HEK293 (cell line): ENCODE measurements around the gene PLAGL1.

Experiments used
- GLI4 ChIP-seq: fragments of 450-650 bp; formaldehyde crosslinking; IDR thresholded peaks from 2 replicates; pipeline ENCODE4 v1.5.1; 2016; ENCODE audit warnings: missing biosample characterization, missing genetic modification characterization
- REPIN1 ChIP-seq: fragments of 450-650 bp; formaldehyde crosslinking; IDR thresholded peaks from 2 replicates; pipeline ENCODE4 v1.5.1; 2017; ENCODE audit warnings: missing biosample characterization, missing genetic modification characterization, low read depth
- SP2 ChIP-seq: fragments of 450-650 bp; formaldehyde crosslinking; IDR thresholded peaks from 2 replicates; pipeline ENCODE4 v1.5.1; 2016; ENCODE audit warnings: missing biosample characterization, missing genetic modification characterization
- ZFHX2 ChIP-seq: fragments of 450-650 bp; formaldehyde crosslinking; conservative IDR thresholded peaks from 2 replicates; pipeline ENCODE4 v1.5.1; 2016; ENCODE audit warnings: missing biosample characterization, missing genetic modification characterization
- ZNF112 ChIP-seq: fragments of 450-650 bp; formaldehyde crosslinking; IDR thresholded peaks from 2 replicates; pipeline ENCODE4 v1.5.0; 2017; ENCODE audit warnings: missing biosample characterization, missing genetic modification characterization
- ZNF140 ChIP-seq: fragments of 450-650 bp; formaldehyde crosslinking; IDR thresholded peaks from 2 replicates; pipeline ENCODE4 v1.5.1; 2016; ENCODE audit warnings: missing biosample characterization, missing genetic modification characterization
- ZNF302 ChIP-seq: fragments of 450-650 bp; formaldehyde crosslinking; IDR thresholded peaks from 2 replicates; pipeline ENCODE4 v1.5.1; 2016; ENCODE audit warnings: missing biosample characterization, missing genetic modification characterization, low read depth
- ZNF311 ChIP-seq: fragments of 450-650 bp; formaldehyde crosslinking; IDR thresholded peaks from 2 replicates; pipeline ENCODE4 v1.5.1; 2017; ENCODE audit warnings: missing biosample characterization, missing genetic modification characterization, borderline replicate concordance
- ZNF530 ChIP-seq: fragments of 450-650 bp; formaldehyde crosslinking; IDR thresholded peaks from 2 replicates; pipeline ENCODE4 v1.5.1; 2016; ENCODE audit warnings: low read depth, missing biosample characterization, missing genetic modification characterization
- ZNF626 ChIP-seq: fragments of 450-650 bp; sonication (Bioruptor Pico); formaldehyde crosslinking; IDR thresholded peaks from 2 replicates; pipeline ENCODE4 v1.5.1; 2018; ENCODE audit warnings: missing biosample characterization, missing genetic modification characterization, inconsistent platforms
- ZNF830 ChIP-seq: fragments of 450-650 bp; IDR thresholded peaks from 2 replicates; pipeline ENCODE4 v1.5.0; 2018; ENCODE audit warnings: missing biosample characterization, missing genetic modification characterization, low read depth, mild to moderate bottlenecking, moderate library complexity
- ZNF843 ChIP-seq: fragments of 450-650 bp; formaldehyde crosslinking; IDR thresholded peaks from 2 replicates; pipeline ENCODE4 v1.5.1; 2016; ENCODE audit warnings: missing biosample characterization, missing genetic modification characterization
- ZSCAN18 ChIP-seq: fragments of 450-650 bp; formaldehyde crosslinking; IDR thresholded peaks from 2 replicates; pipeline ENCODE4 v1.5.1; 2016; ENCODE audit warnings: missing biosample characterization, missing genetic modification characterization
- TF ChIP-seq, protein P1 (sequence below): fragments of 450-650 bp; formaldehyde crosslinking; IDR thresholded peaks from 2 replicates; pipeline ENCODE4 v1.5.1; 2016; ENCODE audit warnings: missing biosample characterization, missing genetic modification characterization

DNA sequence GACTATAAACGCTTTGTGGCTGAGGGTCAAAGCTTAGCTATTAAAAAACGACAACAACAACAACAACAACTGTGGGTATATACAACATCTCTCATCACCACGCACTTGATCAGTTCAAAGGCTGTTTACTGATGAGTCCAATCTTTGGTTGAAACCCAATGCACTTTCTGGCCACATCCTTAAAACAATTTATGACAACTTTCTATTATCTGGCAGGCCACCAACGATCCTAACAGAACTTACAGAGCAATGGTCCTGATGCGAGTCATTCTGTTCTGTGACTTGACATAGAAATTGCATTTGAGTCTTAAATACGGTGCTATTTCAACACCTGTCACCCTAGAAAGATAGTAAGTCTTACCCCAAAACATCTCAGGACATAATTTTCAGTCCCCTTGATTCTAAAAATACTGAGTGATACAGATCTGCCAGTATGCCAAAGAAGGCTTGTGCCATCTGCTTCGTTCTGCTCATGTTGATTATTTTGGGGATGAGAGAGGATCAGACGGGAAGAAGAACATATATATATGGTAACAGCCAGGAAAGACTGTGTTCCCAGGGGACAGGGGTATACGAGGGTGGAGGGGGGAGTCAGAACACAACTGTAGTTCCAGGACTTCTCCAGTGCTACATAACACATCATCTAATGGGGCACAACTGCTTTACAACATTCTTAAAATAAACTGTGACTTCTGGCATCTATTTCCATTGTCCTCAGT is 55.8 kb downstream of the PLAGL1 start:
- no peak for TF ChIP-seq ZNF140 (tag by site-specific recombination)
- TF ChIP-seq, protein P1, sequence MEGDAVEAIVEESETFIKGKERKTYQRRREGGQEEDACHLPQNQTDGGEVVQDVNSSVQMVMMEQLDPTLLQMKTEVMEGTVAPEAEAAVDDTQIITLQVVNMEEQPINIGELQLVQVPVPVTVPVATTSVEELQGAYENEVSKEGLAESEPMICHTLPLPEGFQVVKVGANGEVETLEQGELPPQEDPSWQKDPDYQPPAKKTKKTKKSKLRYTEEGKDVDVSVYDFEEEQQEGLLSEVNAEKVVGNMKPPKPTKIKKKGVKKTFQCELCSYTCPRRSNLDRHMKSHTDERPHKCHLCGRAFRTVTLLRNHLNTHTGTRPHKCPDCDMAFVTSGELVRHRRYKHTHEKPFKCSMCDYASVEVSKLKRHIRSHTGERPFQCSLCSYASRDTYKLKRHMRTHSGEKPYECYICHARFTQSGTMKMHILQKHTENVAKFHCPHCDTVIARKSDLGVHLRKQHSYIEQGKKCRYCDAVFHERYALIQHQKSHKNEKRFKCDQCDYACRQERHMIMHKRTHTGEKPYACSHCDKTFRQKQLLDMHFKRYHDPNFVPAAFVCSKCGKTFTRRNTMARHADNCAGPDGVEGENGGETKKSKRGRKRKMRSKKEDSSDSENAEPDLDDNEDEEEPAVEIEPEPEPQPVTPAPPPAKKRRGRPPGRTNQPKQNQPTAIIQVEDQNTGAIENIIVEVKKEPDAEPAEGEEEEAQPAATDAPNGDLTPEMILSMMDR (tag by site-specific recombination) = no peak
- TF ChIP-seq ZNF311 (tag by site-specific recombination) = no peak
- TF ChIP-seq ZNF530 (tag by site-specific recombination) = no peak
- TF ChIP-seq ZNF843 (tag by site-specific recombination) = no peak
- no peak for TF ChIP-seq ZNF830 (tag by site-specific recombination)
- no peak for TF ChIP-seq ZNF302
- no peak for TF ChIP-seq ZNF626 (tag by site-specific recombination)
- no peak for TF ChIP-seq SP2 (tag by site-specific recombination)
- TF ChIP-seq REPIN1 (tag by site-specific recombination) = no peak
- TF ChIP-seq ZNF112 (tag by site-specific recombination) = no peak
- TF ChIP-seq ZFHX2 (tag by site-specific recombination) = no peak
- TF ChIP-seq ZSCAN18 (tag by site-specific recombination) = no peak
- no peak for TF ChIP-seq GLI4 (tag by site-specific recombination)
